Large intestine (tissue), 3 donors: ENCODE measurements around the gene PFKFB1. TPM values are rescaled to one million over a fixed set of nuclear protein-coding genes. Genes with fewer than 3 reads are reported as not detected.
A peak's percentile ranks its signal among the peaks of the same experiment; 100 is the strongest.

Experiments
- DNase-seq, 2 donors: peaks; one replicate each; pipeline versions ENCODE4 v3.0.0 to v3.0.0-alpha.2; 2013
- H3K27ac ChIP-seq: one replicate; pipeline ENCODE4 v1.5.1; 2013; ENCODE audit warnings: low read length
- H3K27me3 ChIP-seq: 2 replicates; pipeline ENCODE4 v1.6.1; 2013; ENCODE audit warnings: low read length; ENCODE audit not compliant: control insufficient read depth, insufficient read depth
- H3K36me3 ChIP-seq: 2 replicates; pipeline ENCODE4 v1.6.1; 2013; ENCODE audit warnings: low read length; ENCODE audit not compliant: control insufficient read depth, insufficient read depth
- H3K4me1 ChIP-seq: one replicate; pipeline ENCODE4 v1.6.1; 2013; ENCODE audit warnings: low read length; ENCODE audit not compliant: control insufficient read depth, insufficient read depth
- H3K4me3 ChIP-seq: one replicate; pipeline ENCODE4 v1.5.1; 2013; ENCODE audit warnings: low read length
- H3K9me3 ChIP-seq: one replicate; pipeline ENCODE4 v1.6.1; 2013; ENCODE audit warnings: mild to moderate bottlenecking, low read depth, low read length, moderate library complexity; ENCODE audit not compliant: control insufficient read depth
- WGBS: methylation state at CpG from one replicate; pipeline ENCODE4 v1.1.5; 2013; ENCODE audit warnings: low lambda C conversion rate; ENCODE audit not compliant: insufficient coverage; 5-methylcytosine and 5-hydroxymethylcytosine counted together
- polyA plus RNA-seq: library from polyadenylated mRNA; unstranded; fragments of 120-200 nt; gene quantifications from one replicate; pipeline ENCODE4 v1.2.1, GENCODE V29; 2013

Gene PFKFB1
- polyA plus RNA-seq, 1 donor, result 0.63 TPM

DNA sequence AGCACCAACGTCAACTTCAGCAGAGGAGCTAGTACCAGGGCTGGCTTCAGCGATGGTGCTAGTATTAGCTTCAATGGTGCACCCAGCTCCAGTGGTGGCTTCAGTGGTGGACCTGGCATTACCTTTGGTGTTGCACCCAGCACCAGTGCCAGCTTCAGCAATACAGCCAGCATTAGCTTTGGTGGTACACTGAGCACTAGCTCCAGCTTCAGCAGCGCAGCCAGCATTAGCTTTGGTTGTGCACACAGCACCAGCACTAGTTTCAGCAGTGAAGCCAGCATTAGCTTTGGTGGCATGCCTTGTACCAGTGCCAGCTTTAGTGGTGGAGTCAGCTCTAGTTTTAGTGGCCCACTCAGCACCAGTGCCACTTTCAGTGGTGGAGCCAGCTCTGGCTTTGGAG lies 65.1 kb downstream of the PFKFB1 start:
- H3K27me3 ChIP-seq, result no peaks in the 10 kb centered on the region
- WGBS, result no CpG with 5 or more reads among the region's 3 CpGs

DNA sequence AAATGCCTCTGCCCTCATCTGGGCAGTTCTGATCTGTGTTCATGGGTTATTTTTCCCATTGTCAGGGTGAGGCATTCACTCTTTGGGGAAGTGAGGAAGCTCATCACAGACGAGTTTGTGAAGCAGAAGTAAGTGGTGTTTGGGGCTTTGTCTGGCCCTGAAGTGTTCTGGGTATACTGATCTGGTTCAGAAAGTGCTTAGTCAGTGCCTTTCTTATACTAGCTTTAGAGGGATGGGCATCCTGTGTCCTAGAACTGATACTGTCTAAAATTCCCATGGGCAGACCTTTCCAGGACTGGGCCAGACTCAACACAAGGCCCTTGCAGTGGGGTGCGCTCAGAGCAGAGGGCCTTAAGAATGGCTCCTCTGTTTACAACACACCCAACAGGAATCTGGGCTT lies 67.0 kb downstream of the PFKFB1 start:
- Histone ChIP-seq H3K9me3 (no peaks in the 10 kb centered on the region), H3K4me1 (peaks cover under 1% of the 10 kb centered on the region), H3K36me3 (peaks cover 2% of the 10 kb centered on the region), H3K27ac (no peak overlapping the region), H3K4me3 (no peak overlapping the region), H3K27me3 (no peaks in the 10 kb centered on the region)
- no peak for DNase-seq
- no CpG with 5 or more reads among the region's 2 CpGs for WGBS

More for the DNA sequence above, 65.1 kb downstream of the PFKFB1 start:
- no peak overlapping the region for H3K4me3 ChIP-seq
- H3K4me1 ChIP-seq, result no peaks in the 10 kb centered on the region
- no peak overlapping the region for H3K27ac ChIP-seq
- no peak for DNase-seq
- peaks cover 2% of the 10 kb centered on the region for H3K36me3 ChIP-seq
- H3K9me3 ChIP-seq, result no peaks in the 10 kb centered on the region

DNA sequence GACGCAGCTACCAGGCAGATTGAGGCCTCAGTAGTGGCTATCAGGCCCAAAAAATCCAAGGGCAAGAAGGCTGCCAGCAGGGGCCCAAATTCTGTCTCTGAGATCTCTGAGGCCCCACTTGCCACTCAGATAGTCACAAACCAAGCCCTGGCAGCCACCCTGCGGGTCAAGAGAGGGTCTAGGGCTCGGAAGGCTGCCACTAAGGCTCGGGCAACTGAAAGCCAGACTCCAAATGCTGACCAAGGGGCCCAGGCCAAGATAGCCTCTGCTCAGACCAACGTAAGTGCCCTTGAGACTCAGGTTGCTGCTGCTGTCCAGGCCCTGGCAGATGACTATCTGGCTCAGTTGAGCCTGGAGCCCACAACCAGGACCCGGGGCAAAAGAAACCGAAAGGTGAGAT lies 70.6 kb downstream of the PFKFB1 start:
- no peak overlapping the region for H3K4me3 ChIP-seq
- no peaks in the 10 kb centered on the region for H3K9me3 ChIP-seq
- DNase-seq, result no peak
- WGBS, result 100% methylated on average over 2 of the region's 7 CpGs
- H3K27ac ChIP-seq, result no peak overlapping the region
- peaks cover 3% of the 10 kb centered on the region for H3K27me3 ChIP-seq
- H3K4me1 ChIP-seq, result peaks cover 2% of the 10 kb centered on the region
- H3K36me3 ChIP-seq, result peaks cover 2% of the 10 kb centered on the region

DNA sequence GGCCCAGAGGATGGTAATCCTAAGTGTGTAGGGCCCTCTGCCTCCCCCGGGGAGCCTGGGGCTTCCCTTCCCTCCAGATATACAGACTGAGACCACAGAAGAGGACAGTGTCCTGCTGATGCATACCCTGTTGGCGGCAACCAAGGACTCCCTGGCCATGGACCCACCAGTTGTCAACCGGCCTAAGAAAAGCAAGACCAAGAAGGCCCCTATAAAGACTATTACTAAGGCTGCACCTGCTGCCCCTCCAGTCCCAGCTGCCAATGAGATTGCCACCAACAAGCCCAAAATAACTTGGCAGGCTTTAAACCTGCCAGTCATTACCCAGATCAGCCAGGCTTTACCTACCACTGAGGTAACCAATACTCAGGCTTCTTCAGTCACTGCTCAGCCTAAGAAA lies 71.4 kb downstream of the PFKFB1 start:
- Histone ChIP-seq H3K27me3 (peaks cover 3% of the 10 kb centered on the region), H3K9me3 (no peaks in the 10 kb centered on the region), H3K4me1 (peaks cover 2% of the 10 kb centered on the region), H3K4me3 (no peak overlapping the region), H3K27ac (no peak overlapping the region), H3K36me3 (peaks cover 2% of the 10 kb centered on the region)
- WGBS, result no CpG with 5 or more reads among the region's 3 CpGs
- no peak for DNase-seq

DNA sequence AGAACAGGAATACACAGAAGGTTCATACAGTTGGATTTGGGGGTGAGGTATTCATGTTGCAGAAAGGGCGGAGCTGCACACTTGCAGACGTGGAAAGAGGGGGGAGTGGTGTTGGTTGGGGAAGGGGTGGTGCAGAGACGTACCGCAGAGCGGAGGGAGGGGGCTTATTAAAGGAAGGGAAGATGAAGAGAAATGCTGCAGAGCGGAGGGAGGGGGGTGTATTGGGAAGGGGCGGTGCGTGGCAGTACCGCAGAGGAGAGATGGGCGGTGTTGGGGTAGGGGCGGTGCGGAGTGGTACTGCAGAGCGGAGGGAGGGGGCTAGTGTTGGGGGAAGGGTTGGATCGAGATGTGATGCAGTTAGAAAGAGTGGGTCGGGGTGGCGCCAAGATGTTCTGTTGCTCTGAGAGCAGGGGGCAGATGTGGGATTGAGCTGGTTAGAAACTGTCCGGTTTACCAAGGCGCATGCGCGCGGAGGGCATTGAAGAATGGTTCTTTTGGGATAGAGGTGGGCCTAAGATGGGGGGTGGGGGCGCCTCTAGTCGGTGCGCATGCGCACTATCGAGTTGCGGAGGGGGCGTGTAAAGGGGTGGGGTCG lies 72.5 kb downstream of the PFKFB1 start:
- WGBS, result no CpG with 5 or more reads among the region's 29 CpGs
- Histone ChIP-seq H3K4me1 (peaks cover 2% of the 10 kb centered on the region), H3K9me3 (no peaks in the 10 kb centered on the region), H3K4me3 (peak overlapping the region; percentile 54), H3K27me3 (peaks cover 3% of the 10 kb centered on the region), H3K27ac (peak overlapping the region; percentile 63), H3K36me3 (no peaks in the 10 kb centered on the region)
- peak; percentile 43 to 45 for DNase-seq

DNA sequence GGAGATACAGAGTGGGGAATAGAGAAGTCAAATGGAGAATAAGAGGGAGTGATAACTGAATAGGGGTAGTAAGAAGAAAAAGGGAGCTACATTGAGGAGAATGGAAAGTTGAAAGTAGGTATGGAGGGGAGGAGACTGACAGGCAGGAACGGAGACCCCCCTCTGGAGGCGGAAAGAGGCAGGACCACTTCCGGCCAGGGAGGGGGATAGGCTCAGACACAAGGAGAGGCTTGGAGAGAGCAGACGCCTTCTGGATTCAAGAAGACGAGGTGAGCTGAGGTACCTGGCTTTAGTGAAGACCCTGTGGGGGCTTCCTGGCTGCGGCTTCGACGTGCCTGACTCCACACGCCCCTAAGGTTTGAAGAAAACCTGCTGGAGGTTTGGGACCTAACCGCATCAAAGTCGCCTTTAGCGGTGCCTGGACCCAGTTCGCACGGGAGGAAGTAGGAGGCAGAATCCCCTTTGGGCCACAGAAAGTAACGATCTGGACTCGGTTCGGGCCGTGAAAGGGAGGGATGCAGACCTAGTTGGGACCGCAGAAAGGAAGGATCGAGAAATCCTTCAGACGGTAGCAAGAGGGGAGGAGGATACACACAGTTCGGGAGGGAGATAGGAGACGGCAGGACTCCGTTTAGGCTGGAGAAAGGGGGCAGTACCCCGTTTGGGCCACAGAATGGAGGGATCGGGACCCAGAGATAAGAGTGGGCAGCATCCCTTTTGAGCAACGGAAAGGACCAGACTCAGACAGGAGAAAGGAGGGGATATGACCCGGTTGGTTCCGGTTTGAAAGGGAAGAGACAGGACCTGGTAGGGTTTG lies 73.2 kb downstream of the PFKFB1 start, which contains the start of gene TRO:
Gene TRO (plus strand): TSS at position 215 of the 817 bp plus-strand sequence. CDS start 1,423 bp downstream, outside the sequence.
- H3K27me3 ChIP-seq, result peaks cover 3% of the 10 kb centered on the region
- H3K9me3 ChIP-seq, result no peaks in the 10 kb centered on the region
- no CpG with 5 or more reads among the region's 29 CpGs for WGBS
- no peaks in the 10 kb centered on the region for H3K36me3 ChIP-seq
- H3K4me1 ChIP-seq, result peaks cover 2% of the 10 kb centered on the region
- H3K4me3 ChIP-seq, result peak within 1 kb of the TSS; percentile 54
- DNase-seq, result peak; percentile 14 to 26
- H3K27ac ChIP-seq, result peak within 1 kb of the TSS; percentile 63

DNA sequence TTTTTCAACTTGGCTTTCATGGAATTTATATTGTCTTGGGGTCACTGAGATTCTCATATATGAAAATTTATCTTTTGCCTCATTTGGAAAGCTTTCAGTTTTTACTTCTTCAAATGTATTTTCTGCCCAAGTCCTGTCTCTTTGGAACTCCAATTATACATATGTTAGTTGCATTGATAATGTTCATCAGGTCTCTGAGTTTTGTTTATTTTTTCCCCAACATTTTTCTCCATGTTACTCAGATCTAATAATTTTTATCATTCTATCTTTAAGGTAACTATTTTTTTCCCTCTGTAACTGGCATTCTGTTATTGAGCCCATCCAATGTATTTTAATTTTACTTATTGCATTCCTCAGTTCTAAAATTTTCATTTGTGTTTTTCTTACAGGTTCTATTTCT lies 84.0 kb downstream of the PFKFB1 start:
- H3K36me3 ChIP-seq, result no peaks in the 10 kb centered on the region
- H3K9me3 ChIP-seq, result no peaks in the 10 kb centered on the region
- no peak for DNase-seq
- H3K4me1 ChIP-seq, result no peaks in the 10 kb centered on the region
- no peak overlapping the region for H3K4me3 ChIP-seq
- H3K27me3 ChIP-seq, result no peaks in the 10 kb centered on the region
- no peak overlapping the region for H3K27ac ChIP-seq

DNA sequence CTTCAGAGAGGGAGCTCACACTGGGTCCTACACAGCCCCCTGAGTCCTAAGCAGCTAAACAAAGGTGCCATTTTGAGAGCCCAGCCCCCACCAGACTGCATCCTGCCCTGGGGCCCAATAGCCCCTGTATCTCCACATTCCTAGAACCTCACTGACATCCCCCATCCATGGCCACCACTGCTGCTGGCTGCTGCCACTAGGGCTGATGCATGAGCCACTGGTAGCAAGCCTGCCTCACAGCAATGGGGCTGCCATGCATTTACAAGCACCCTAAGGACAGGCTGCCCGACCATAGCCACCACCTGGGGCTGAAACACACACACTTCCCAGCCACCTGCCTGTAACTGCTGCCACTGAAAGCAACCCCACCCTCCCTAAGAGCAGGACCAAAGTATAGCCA lies 99.8 kb downstream of the PFKFB1 start:
- no peak for DNase-seq
- no peak overlapping the region for H3K27ac ChIP-seq
- no peaks in the 10 kb centered on the region for H3K4me1 ChIP-seq
- H3K36me3 ChIP-seq, result no peaks in the 10 kb centered on the region
- H3K27me3 ChIP-seq, result no peaks in the 10 kb centered on the region
- WGBS, result no CpG with 5 or more reads among the region's 1 CpG
- H3K4me3 ChIP-seq, result no peak overlapping the region
- no peaks in the 10 kb centered on the region for H3K9me3 ChIP-seq

DNA sequence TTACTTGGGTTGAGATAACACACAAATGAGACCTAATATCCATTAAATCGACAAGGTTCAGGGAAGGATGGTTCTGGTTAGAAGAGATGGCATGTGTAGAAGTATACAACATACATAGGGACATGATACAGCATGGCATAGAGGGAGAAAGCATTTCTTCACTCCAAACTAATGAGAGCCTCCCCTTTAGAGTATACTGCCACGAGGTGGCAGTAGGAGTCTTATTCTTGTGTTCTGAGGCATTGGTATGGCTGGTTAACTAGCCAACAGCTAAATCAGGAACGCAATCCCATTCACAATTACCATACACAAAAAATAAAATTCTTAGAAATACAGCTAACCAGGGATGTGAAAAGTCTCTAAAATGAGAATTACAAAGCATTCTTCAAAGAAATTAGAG lies 102.4 kb downstream of the PFKFB1 start:
- Histone ChIP-seq H3K9me3 (no peaks in the 10 kb centered on the region), H3K36me3 (no peaks in the 10 kb centered on the region), H3K4me3 (no peak overlapping the region), H3K27me3 (no peaks in the 10 kb centered on the region), H3K27ac (no peak overlapping the region), H3K4me1 (no peaks in the 10 kb centered on the region)
- WGBS, result no CpG with 5 or more reads among the region's 3 CpGs
- peak; percentile 6 to 12 for DNase-seq

DNA sequence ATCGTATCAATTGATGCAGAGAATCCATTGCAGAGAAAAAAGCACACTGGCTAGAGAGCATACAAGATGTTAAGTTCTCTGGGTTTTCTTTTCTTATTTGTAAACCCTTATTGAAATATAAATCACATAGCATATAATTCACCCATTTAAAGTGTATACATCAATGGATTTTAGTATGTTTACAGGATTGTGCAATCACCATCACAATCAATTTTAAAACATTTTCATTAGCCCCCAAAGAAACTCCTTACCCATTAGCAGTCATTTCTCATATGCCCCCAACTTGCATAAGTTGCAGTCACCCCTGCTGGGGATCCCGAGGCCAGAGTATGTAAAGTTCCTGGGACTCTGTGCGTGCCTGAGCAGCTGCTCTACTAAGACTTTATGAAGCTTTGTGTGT lies 108.2 kb downstream of the PFKFB1 start:
- 60% methylated on average over 1 of the region's 3 CpGs for WGBS
- Histone ChIP-seq H3K27ac (no peak overlapping the region), H3K36me3 (no peaks in the 10 kb centered on the region), H3K4me3 (no peak overlapping the region), H3K27me3 (no peaks in the 10 kb centered on the region), H3K4me1 (no peaks in the 10 kb centered on the region), H3K9me3 (no peaks in the 10 kb centered on the region)
- DNase-seq, result no peak
